ENCODE measurements around the gene HOXD13.

Gene HOXD13

GRCh38 chr2:176083796-176084261 is 8.7 kb upstream of the HOXD13 start, which contains the start of gene EVX2:
TSS of gene EVX2 (minus strand) at chr2:176083962. CDS start at chr2:176083776, 186 bp downstream.
- Histone ChIP-seq H3K27ac (ENCODE audit: low read depth, low read length) (no peak within 1 kb of the TSS), H3K4me3 (ENCODE audit: low read length) (no peak within 1 kb of the TSS), H3K27me3 (ENCODE audit: control insufficient read depth, low read length) (peaks cover 9% of the 10 kb centered on the region)

GRCh38 chr2:176084611-176085119 is 7.9 kb upstream of the HOXD13 start:
- Histone ChIP-seq H3K4me1 (ENCODE audit: control insufficient read depth, low read length) (no peaks in the 10 kb centered on the region), H3K9me2 (replicated peaks; ENCODE audit: control insufficient read depth, low read length) (no peaks in the 10 kb centered on the region), H3K79me2 (ENCODE audit: control insufficient read depth, low read length) (no peaks in the 10 kb centered on the region), H3K4me3 (ENCODE audit: low read length) (no peak overlapping the region), H3F3A (ENCODE audit: control insufficient read depth, insufficient read depth) (no peaks in the 10 kb centered on the region), H3K4me2 (ENCODE audit: low read length) (no peak overlapping the region), H3K27ac (ENCODE audit: low read depth, low read length) (no peak overlapping the region), H3K27me3 (ENCODE audit: control insufficient read depth, low read length) (peaks cover 17% of the 10 kb centered on the region), H3K9me3 (ENCODE audit: control insufficient read depth, insufficient read depth, low read length) (peaks cover 6% of the 10 kb centered on the region; the same call in 1 of the 2 replicates), H4K20me1 (ENCODE audit: control insufficient read depth, insufficient read depth, low read depth, low read length) (no peaks in the 10 kb centered on the region), H3K36me3 (ENCODE audit: control insufficient read depth, low read length) (no peaks in the 10 kb centered on the region)
- no peak for TF ChIP-seq EZH2phosphoT487 (IDR thresholded peaks at IDR 0.05; ENCODE audit: borderline replicate concordance, low read length)
- TF ChIP-seq CTCF (IDR thresholded peaks at IDR 0.05; ENCODE audit: low read depth, low read length, poor library complexity, severe bottlenecking) = no peak

More at GRCh38 chr2:176083796-176084261, 8.7 kb upstream of the HOXD13 start, which contains the start of gene EVX2:
- H3K9me2 ChIP-seq (replicated peaks; ENCODE audit: control insufficient read depth, low read length) = no peaks in the 10 kb centered on the region
- peaks cover 6% of the 10 kb centered on the region; the same call in 1 of the 2 replicates for H3K9me3 ChIP-seq (ENCODE audit: control insufficient read depth, insufficient read depth, low read length)
- H3K4me2 ChIP-seq (ENCODE audit: low read length) = no peak within 1 kb of the TSS
- no peaks in the 10 kb centered on the region for H3K36me3 ChIP-seq (ENCODE audit: control insufficient read depth, low read length)
- H4K20me1 ChIP-seq (ENCODE audit: control insufficient read depth, insufficient read depth, low read depth, low read length) = no peaks in the 10 kb centered on the region
- TF ChIP-seq EZH2phosphoT487 (IDR thresholded peaks at IDR 0.05; ENCODE audit: borderline replicate concordance, low read length) (no peak), CTCF (IDR thresholded peaks at IDR 0.05; ENCODE audit: low read depth, low read length, poor library complexity, severe bottlenecking) (no peak)
- H3K79me2 ChIP-seq (ENCODE audit: control insufficient read depth, low read length) = no peaks in the 10 kb centered on the region
- H3K4me1 ChIP-seq (ENCODE audit: control insufficient read depth, low read length) = no peaks in the 10 kb centered on the region
- H3F3A ChIP-seq (ENCODE audit: control insufficient read depth, insufficient read depth) = no peaks in the 10 kb centered on the region

GRCh38 chr2:176085120-176085788 is 7.3 kb upstream of the HOXD13 start:
- no peak for TF ChIP-seq CTCF (IDR thresholded peaks at IDR 0.05; ENCODE audit: low read depth, low read length, poor library complexity, severe bottlenecking)
- TF ChIP-seq EZH2phosphoT487 (IDR thresholded peaks at IDR 0.05; ENCODE audit: borderline replicate concordance, low read length) = no peak
- Histone ChIP-seq H3K27ac (ENCODE audit: low read depth, low read length) (no peak overlapping the region), H3K4me1 (ENCODE audit: control insufficient read depth, low read length) (no peaks in the 10 kb centered on the region), H4K20me1 (ENCODE audit: control insufficient read depth, insufficient read depth, low read depth, low read length) (no peaks in the 10 kb centered on the region), H3K27me3 (ENCODE audit: control insufficient read depth, low read length) (peaks cover 23% of the 10 kb centered on the region), H3K9me2 (replicated peaks; ENCODE audit: control insufficient read depth, low read length) (no peaks in the 10 kb centered on the region), H3K36me3 (ENCODE audit: control insufficient read depth, low read length) (no peaks in the 10 kb centered on the region), H3K4me2 (ENCODE audit: low read length) (no peak overlapping the region), H3F3A (ENCODE audit: control insufficient read depth, insufficient read depth) (no peaks in the 10 kb centered on the region), H3K9me3 (ENCODE audit: control insufficient read depth, insufficient read depth, low read length) (peaks cover 6% of the 10 kb centered on the region; the same call in 1 of the 2 replicates), H3K4me3 (ENCODE audit: low read length) (no peak overlapping the region), H3K79me2 (ENCODE audit: control insufficient read depth, low read length) (no peaks in the 10 kb centered on the region)
